Epidermal melanocyte (primary cell): ENCODE measurements around the gene MCUR1.
"Not testable (repeated sequence)": the region's sequence is repeated elsewhere in the genome, so short reads cannot be mapped to it uniquely, and the experiment has no call there.

Experiments
- DNase-seq: peaks from one replicate; pipeline ENCODE4 v3.0.0; 2011; ENCODE audit warnings: low spot score; ENCODE audit not compliant: insufficient read length

MCUR1 gene

GRCh38 chr6:13814176-13814937 lies at the start of gene MCUR1:
Gene MCUR1, minus strand, starts transcription at chr6:13814557. Its CDS starts 128 bp downstream, at chr6:13814429.
- DNase-seq, result peak; percentile 87

GRCh38 chr6:13863699-13864155 lies 49.4 kb upstream of the MCUR1 start:
- DNase-seq, result no peak

DNA sequence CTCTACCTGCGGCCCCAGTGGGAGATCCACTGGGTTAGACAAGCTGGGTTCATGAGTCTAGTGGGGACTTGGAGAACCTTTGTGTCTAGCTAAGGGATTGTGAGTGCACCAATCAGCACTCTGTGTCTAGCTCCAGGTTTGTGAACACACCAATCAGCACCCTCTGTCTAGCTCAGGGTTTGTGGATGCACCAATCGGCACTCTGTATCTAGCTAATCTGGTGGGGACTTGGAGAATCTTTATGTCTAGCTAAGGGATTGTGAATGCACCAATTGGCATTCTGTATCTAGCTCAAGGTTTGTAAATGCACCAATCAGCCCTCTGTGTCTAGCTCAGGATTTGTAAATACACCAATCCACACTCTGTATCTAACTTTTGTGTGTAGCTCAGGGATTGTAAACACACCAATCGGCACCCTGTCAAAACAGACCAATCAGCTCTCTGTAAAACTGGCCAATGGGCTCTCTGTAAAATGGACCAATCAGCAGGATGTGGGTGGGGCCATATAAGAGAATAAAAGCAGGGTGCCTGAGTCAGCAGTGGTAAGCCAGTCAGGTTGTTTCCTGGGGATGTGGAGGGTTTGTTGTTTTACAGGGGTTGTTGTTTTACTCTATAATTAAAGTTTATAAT lies 46.3 kb upstream of the MCUR1 start:
- DNase-seq, result not testable (repeated sequence)

DNA sequence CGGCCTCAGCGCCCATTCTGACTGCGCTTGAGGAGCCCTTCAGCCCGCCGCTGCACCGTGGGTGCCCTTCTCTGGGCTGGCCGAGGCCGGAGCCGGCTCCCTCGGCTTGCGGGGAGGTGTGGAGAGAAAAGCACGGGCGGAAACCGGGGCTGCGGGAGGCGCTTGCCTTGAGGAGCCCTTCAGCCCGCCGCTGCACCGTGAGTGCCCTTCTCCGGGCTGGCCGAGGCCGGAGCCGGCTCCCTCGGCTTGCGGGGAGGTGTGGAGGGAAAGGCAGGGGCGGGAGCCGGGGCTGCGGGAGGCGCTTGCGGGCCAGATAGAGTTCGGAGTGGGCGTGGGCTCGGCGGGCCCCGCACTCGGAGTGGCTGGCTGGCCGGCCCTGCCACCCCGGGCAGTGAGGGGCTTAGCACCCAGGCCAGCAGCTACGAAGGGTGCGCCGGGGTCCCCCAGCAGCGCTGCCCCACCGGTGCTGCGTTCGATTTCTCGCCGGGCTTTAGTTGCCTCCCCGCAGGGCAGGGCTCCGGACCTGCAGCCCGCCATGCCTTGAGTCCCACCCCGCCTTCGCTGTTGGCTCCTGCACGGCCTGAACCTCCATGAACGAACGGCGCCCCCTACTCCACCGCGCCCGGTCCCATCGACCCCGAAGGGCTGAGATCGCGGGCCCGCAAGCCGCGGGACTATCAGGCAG lies 45.7 kb upstream of the MCUR1 start:
- no peak for DNase-seq

DNA sequence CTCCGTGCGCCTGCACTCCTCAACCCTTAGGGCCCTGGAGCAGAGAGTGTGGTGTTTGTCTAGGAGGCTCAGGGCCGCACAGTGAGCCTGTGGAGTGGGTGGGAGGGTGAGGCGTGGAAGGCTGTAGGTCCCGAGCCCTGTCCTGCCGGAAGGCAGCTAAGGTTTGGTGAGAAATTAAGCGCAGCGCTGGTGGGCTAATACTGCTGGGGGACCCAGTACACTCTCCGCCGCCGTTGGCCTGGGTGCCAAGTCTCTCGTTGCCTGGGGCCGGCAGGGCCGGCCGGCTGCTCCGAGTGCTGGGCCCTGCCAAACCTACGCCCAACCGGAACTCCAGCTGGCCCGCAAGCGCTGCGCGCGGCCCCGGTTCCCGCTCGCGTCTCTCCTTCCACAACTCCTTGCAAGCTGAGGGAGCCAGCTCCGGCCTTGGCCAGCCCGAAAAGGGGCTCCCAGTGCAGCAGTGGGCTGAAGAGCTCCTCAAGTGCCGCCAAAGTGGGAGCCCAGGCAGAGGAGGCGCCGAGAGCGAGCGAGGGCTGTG lies 40.4 kb upstream of the MCUR1 start:
- DNase-seq, result no peak

DNA sequence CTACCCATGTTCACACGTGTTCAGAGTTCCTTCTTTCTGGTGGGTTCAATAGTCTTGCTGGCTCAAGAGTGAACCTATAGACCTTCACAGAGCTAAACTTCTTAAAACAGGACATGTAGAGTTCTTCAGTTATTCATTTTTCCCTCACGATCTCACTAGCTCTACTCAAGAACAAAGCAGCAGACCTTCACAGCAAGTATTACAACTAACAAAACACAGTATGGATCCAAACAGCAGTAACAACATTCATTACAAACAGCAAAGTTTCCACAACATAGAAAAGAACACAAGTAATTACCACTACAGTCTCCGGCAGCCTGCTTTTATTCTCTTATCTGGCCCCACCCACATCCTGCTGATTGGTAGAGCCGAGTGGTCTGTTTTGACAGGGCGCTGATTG lies 39.5 kb upstream of the MCUR1 start:
- DNase-seq, result no peak

- DNase-seq, result no peak
These were observed 37.4 kb upstream of the MCUR1 start for GRCh38 chr6:13851803-13852202.

DNA sequence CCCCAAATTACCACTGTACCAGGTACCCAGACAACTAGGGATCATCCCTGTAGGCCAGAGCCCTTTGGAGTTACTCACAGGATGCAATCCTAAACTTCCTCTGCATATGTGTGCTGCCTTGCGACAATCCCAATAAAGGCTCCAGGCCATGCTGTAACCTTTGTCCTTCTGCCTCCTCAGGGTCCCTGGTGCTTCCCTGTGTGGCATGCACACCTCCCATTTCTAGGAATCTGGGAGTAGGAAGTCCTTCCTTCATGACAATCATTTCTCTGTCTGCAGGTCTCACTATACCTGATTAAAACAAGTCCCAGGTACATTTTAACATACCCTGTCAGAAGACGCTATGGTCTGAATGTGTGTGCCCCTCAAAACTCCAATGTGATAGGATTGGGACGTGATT lies 37.0 kb upstream of the MCUR1 start:
- no peak for DNase-seq

- not testable (repeated sequence) for DNase-seq
These were observed 36.3 kb upstream of the MCUR1 start for GRCh38 chr6:13850690-13851089.

GRCh38 chr6:13848522-13849150 lies 34.3 kb upstream of the MCUR1 start:
- DNase-seq, result no peak

DNA sequence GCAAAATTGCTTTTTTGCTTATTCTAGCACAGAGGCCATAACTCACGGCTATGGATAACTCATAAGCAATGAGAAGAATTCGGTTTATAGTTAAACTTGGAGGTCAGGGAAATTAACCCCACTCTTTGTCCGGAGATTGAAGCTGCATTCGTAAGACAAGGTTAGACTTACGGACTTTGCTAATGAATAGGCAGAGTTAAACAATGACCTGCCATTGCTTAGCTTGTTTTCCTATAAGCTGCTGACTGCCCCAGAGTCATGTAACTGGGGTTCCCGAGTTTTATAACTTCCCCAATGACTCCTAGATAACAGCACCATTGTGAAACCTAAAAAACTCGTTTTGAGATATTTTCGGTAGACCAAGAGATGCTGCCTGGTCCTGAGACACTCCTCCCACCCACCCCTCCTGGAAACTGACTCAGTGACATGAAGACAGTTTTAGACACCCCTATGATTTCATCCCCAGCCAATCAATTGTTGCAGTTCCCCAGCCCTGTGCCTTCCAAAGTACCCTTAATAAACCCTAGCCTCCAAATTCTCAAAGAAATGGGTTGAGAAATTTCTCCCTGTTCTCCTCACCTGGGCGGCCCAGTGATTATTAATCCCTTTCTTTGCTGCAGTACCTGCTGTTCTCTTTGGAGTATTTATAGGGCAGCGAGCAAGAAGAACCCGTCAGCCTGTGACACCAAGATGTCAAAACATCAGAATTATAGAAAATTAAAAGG lies 33.1 kb upstream of the MCUR1 start:
- no peak for DNase-seq

GRCh38 chr6:13846841-13847240 lies 32.5 kb upstream of the MCUR1 start:
- DNase-seq, result no peak

DNA sequence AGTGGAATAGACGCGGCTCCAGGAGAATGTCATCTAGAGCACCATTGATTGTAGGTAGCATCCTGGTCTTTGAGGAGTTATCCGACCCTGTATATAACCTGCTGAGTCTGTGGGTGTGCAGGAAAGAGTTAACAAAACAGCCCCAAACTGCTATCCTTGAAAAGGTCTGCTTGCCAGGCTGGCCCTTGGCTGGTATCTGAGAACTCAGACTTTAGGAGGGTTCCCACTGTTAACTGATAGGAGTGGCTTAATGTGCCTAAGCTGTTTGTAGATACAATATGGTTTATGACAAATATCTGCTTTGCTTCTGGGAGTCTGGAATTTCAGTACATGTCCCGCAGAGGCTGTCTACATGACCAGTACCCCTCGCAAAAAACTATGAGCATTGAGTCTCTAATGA lies 27.6 kb upstream of the MCUR1 start:
- DNase-seq, result no peak

DNA sequence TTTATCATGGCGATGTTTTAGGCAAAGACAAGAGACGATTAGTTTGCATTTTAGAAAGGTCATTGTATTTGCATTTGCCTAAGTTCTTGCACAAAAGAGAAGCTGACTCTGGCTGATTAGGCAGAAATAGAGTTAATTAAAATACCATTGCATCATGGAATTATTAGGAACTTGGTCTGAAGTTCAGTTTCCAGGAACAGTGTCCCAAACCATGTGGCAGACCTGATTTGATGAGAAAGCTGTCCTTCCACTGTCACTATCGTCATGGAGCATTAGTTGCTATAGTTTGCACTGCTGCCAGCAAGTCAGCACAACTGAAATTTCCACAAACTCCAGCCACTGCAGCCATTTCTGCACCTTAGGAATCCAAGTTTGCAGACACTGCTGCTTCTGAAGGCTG lies 24.3 kb upstream of the MCUR1 start:
- no peak for DNase-seq

DNA sequence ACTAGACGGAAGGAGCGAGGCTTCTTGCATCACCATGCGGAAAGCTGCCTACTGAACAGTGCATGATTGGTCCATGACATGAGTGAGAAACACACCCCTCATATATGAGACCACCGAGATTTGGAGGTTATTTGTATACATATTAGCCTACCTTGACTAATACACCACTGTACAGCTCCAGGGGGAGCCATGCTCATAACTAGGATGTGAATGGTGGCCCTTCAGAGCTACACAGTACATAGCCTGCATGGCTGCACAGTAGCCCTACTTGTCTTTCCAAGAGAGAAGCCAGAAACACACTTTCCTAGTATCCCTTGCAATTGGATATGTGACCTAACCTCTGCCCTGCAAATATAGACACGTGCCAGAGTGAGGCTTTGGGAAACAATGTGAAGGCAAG lies 21.8 kb upstream of the MCUR1 start:
- no peak for DNase-seq

- no peak for DNase-seq
These were observed 20.4 kb upstream of the MCUR1 start for GRCh38 chr6:13834790-13835189.

DNA sequence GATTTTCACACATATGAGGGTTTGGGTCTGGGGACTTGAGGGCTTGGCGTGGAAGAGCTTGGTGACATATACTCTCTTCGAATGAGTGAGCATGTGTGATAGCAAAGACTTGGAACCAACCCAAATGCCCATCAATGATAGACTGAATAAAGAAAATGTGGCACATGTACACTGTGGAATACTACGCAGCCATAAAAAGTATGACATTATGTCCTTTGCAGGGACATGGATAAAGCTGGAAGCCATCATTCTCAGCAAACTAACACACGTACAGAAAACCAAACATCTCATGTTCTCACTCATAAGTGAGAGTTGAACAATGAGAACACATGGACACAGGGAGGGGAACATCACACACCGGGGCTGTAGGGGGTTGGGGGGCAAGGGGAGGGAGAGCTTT lies 19.7 kb upstream of the MCUR1 start:
- DNase-seq, result not testable (repeated sequence)

DNA sequence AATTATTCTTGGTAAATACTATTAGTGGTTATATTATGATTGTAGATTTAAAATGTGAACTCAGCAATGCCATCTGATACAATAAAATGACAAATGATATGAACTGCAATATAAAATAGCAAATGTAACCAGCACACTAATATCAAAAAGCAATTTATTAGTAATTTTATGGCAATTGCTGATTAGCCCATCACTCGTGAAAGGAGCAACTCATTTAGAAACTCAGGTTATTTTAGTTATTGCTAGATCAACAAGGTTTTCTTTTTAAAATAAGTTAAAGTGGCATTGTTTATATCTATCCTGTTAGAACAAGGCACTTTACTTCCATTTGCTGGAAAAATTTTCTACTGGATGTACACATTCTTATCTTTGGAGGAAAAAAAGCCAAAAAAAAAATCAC lies 18.4 kb upstream of the MCUR1 start:
- DNase-seq, result no peak

GRCh38 chr6:13831615-13832014 lies 17.3 kb upstream of the MCUR1 start:
- DNase-seq, result no peak

GRCh38 chr6:13830803-13831202 lies 16.4 kb upstream of the MCUR1 start:
- no peak for DNase-seq

GRCh38 chr6:13829419-13829818 lies 15.1 kb upstream of the MCUR1 start:
- not testable (repeated sequence) for DNase-seq
